ENCODE measurements around the gene PHF21A. TPM values are rescaled to one million over a fixed set of nuclear protein-coding genes. Genes with fewer than 3 reads are reported as not detected.

Gene PHF21A
- total RNA-seq, 1 donor from 2014 or later, result 69.3 TPM

- no peak for TF ChIP-seq EZH2 (IDR thresholded peaks at IDR 0.05; ENCODE audit: insufficient read depth, low read length)
- no peak for TF ChIP-seq CTCF (IDR thresholded peaks at IDR 0.05; ENCODE audit: insufficient read depth, low read depth, low read length)
- Mint-ChIP-seq H3K4me1 (ENCODE audit: low read depth, unreplicated experiment) (peaks cover 6% of the 10 kb centered on the region), H3K4me3 (ENCODE audit: unreplicated experiment) (no peak overlapping the region), H3K27me3 (ENCODE audit: low read depth, unreplicated experiment) (peaks cover 29% of the 10 kb centered on the region), H3K9me3 (ENCODE audit: unreplicated experiment) (peaks cover 3% of the 10 kb centered on the region), H3K36me3 (ENCODE audit: low read depth, unreplicated experiment) (no peaks in the 10 kb centered on the region), H3K27ac (ENCODE audit: unreplicated experiment) (no peak overlapping the region)
- Histone ChIP-seq H3K9me3 (ENCODE audit: insufficient read depth, low read depth, low read length) (no peaks in the 10 kb centered on the region), H3K36me3 (ENCODE audit: insufficient read depth, low read length) (no peaks in the 10 kb centered on the region), H3K79me2 (ENCODE audit: insufficient read depth, low read length) (no peaks in the 10 kb centered on the region), H3K27ac (ENCODE audit: low read depth, low read length) (no peak overlapping the region), H2AFZ (ENCODE audit: low read depth, low read length) (no peak overlapping the region), H3K9ac (ENCODE audit: low read length) (no peak overlapping the region), H3K4me2 (ENCODE audit: low read length) (no peak overlapping the region), H3K4me3 (ENCODE audit: insufficient read depth, low read depth, low read length) (no peak overlapping the region), H3K4me1 (ENCODE audit: insufficient read depth, low read length) (no peaks in the 10 kb centered on the region), H4K20me1 (ENCODE audit: insufficient read depth, low read length) (no peaks in the 10 kb centered on the region), H3K27me3 (ENCODE audit: insufficient read depth, low read length) (peaks cover 30% of the 10 kb centered on the region)
- DNase-seq (ENCODE audit: low read depth) (no peak), FAIRE-seq (no peak)
Measured at GRCh38 chr11:45925550-45925949, 195.7 kb downstream of the PHF21A start.

- Histone ChIP-seq H2AFZ (ENCODE audit: low read depth, low read length) (no peak overlapping the region), H3K4me2 (ENCODE audit: low read length) (no peak overlapping the region), H3K9ac (ENCODE audit: low read length) (no peak overlapping the region), H3K4me1 (ENCODE audit: insufficient read depth, low read length) (no peaks in the 10 kb centered on the region), H3K36me3 (ENCODE audit: insufficient read depth, low read length) (no peaks in the 10 kb centered on the region), H3K27me3 (ENCODE audit: insufficient read depth, low read length) (peaks cover 30% of the 10 kb centered on the region), H3K79me2 (ENCODE audit: insufficient read depth, low read length) (no peaks in the 10 kb centered on the region), H3K4me3 (ENCODE audit: insufficient read depth, low read depth, low read length) (no peak overlapping the region), H3K9me3 (ENCODE audit: insufficient read depth, low read depth, low read length) (no peaks in the 10 kb centered on the region), H4K20me1 (ENCODE audit: insufficient read depth, low read length) (no peaks in the 10 kb centered on the region), H3K27ac (ENCODE audit: low read depth, low read length) (no peak overlapping the region)
- DNase-seq (ENCODE audit: low read depth), result no peak
- Mint-ChIP-seq H3K9me3 (ENCODE audit: unreplicated experiment) (peaks cover 3% of the 10 kb centered on the region), H3K27ac (ENCODE audit: unreplicated experiment) (no peak overlapping the region), H3K27me3 (ENCODE audit: low read depth, unreplicated experiment) (peaks cover 31% of the 10 kb centered on the region), H3K36me3 (ENCODE audit: low read depth, unreplicated experiment) (no peaks in the 10 kb centered on the region), H3K4me3 (ENCODE audit: unreplicated experiment) (no peak overlapping the region), H3K4me1 (ENCODE audit: low read depth, unreplicated experiment) (peaks cover 4% of the 10 kb centered on the region)
- TF ChIP-seq CTCF (IDR thresholded peaks at IDR 0.05; ENCODE audit: insufficient read depth, low read depth, low read length), result no peak
- TF ChIP-seq EZH2 (IDR thresholded peaks at IDR 0.05; ENCODE audit: insufficient read depth, low read length), result no peak
- FAIRE-seq, result no peak
Measured at GRCh38 chr11:45924927-45925326, 196.3 kb downstream of the PHF21A start.

- peaks cover under 1% of the 10 kb centered on the region for H3K4me1 Mint-ChIP-seq (ENCODE audit: low read depth, unreplicated experiment)
- H3K4me2 ChIP-seq (ENCODE audit: low read length), result no peak overlapping the region
- no peak for TF ChIP-seq CTCF (IDR thresholded peaks at IDR 0.05; ENCODE audit: insufficient read depth, low read depth, low read length)
- TF ChIP-seq EZH2 (IDR thresholded peaks at IDR 0.05; ENCODE audit: insufficient read depth, low read length), result no peak
- DNase-seq (ENCODE audit: low read depth), result no peak
- no peaks in the 10 kb centered on the region for H3K4me1 ChIP-seq (ENCODE audit: insufficient read depth, low read length)
- no peak for FAIRE-seq
- no peaks in the 10 kb centered on the region for H3K36me3 ChIP-seq (ENCODE audit: insufficient read depth, low read length)
- peaks cover 3% of the 10 kb centered on the region for H3K9me3 Mint-ChIP-seq (ENCODE audit: unreplicated experiment)
- peak overlapping the region; percentile 12 for H3K4me3 Mint-ChIP-seq (ENCODE audit: unreplicated experiment)
- no peak overlapping the region for H2AFZ ChIP-seq (ENCODE audit: low read depth, low read length)
- H3K27me3 Mint-ChIP-seq (ENCODE audit: low read depth, unreplicated experiment), result peaks cover 31% of the 10 kb centered on the region
- no peak overlapping the region for H3K9ac ChIP-seq (ENCODE audit: low read length)
- H3K36me3 Mint-ChIP-seq (ENCODE audit: low read depth, unreplicated experiment), result no peaks in the 10 kb centered on the region
- peaks cover 30% of the 10 kb centered on the region for H3K27me3 ChIP-seq (ENCODE audit: insufficient read depth, low read length)
- H3K27ac ChIP-seq (ENCODE audit: low read depth, low read length), result no peak overlapping the region
- H4K20me1 ChIP-seq (ENCODE audit: insufficient read depth, low read length), result no peaks in the 10 kb centered on the region
- H3K9me3 ChIP-seq (ENCODE audit: insufficient read depth, low read depth, low read length), result no peaks in the 10 kb centered on the region
- no peak overlapping the region for H3K27ac Mint-ChIP-seq (ENCODE audit: unreplicated experiment)
- H3K79me2 ChIP-seq (ENCODE audit: insufficient read depth, low read length), result no peaks in the 10 kb centered on the region
- no peak overlapping the region for H3K4me3 ChIP-seq (ENCODE audit: insufficient read depth, low read depth, low read length)
Measured at GRCh38 chr11:45924036-45924915, 197.0 kb downstream of the PHF21A start.

All from astrocyte (in vitro differentiated cells and primary cell).